A673 (cell line): ENCODE measurements around the gene LMTK2. TPM values are rescaled to one million over a fixed set of nuclear protein-coding genes. Genes with fewer than 3 reads are reported as not detected.

ENCODE experiments used
- BruUV-seq: library from RNA; stranded (reverse); fragments of 400-500 nt; replicated peaks from 2 replicates; lab custom pipeline; 2021; lab: Mats Ljungman, UMichigan
- CTCF ChIA-PET: fragments of 300-600 bp; sonication (Branson Sonifier 250); formaldehyde crosslinking; loops from one replicate; lab custom pipeline; 2022; ENCODE audit warnings: antibody characterized with exemption; lab: Charles Lee
- POLR2A ChIA-PET: fragments of 300-600 bp; sonication (Branson Sonifier 250); formaldehyde crosslinking; loops from one replicate; lab custom pipeline; 2022; ENCODE audit warnings: antibody characterized with exemption; ENCODE audit not compliant: low non-redundant PET; lab: Charles Lee
- DNase-seq: peaks from one replicate; pipeline ENCODE4 v3.0.0-alpha.2; 2015; ENCODE audit warnings: low spot score
- H3K27ac ChIP-seq: fragments of 200-600 bp; sonication (generic); 2 replicates; pipeline ENCODE4 v1.5.1; 2016; ENCODE audit warnings: mixed run types, low read depth, mild to moderate bottlenecking, mixed read lengths, antibody characterized with exemption, low read length; ENCODE audit not compliant: poor library complexity, severe bottlenecking
- H3K27me3 ChIP-seq: fragments of 200-600 bp; sonication (generic); replicated peaks from 2 replicates; pipeline ENCODE4 v1.6.1; 2017; ENCODE audit warnings: mixed run types, low read depth, mild to moderate bottlenecking, mixed read lengths, antibody characterized with exemption, low read length; ENCODE audit not compliant: insufficient read depth, poor library complexity
- H3K36me3 ChIP-seq: fragments of 200-600 bp; sonication (generic); 2 replicates; pipeline ENCODE4 v1.6.1; 2016; ENCODE audit warnings: mixed run types, mild to moderate bottlenecking, mixed read lengths, antibody characterized with exemption, low read length; ENCODE audit not compliant: insufficient read depth, poor library complexity, severe bottlenecking
- H3K4me1 ChIP-seq: fragments of 200-600 bp; sonication (generic); 2 replicates; pipeline ENCODE4 v1.6.1; 2017; ENCODE audit warnings: mixed run types, mild to moderate bottlenecking, mixed read lengths, antibody characterized with exemption, low read length; ENCODE audit not compliant: insufficient read depth, poor library complexity, severe bottlenecking
- H3K4me3 ChIP-seq: fragments of 200-600 bp; sonication (generic); 2 replicates; pipeline ENCODE4 v1.5.1; 2016; ENCODE audit warnings: low read depth, mixed run types, mild to moderate bottlenecking, mixed read lengths, low read length; ENCODE audit not compliant: poor library complexity, severe bottlenecking
- H3K9me3 ChIP-seq: fragments of 200-600 bp; sonication (generic); 2 replicates; pipeline ENCODE4 v1.6.1; 2016; ENCODE audit warnings: mixed run types, low read depth, mild to moderate bottlenecking, mixed read lengths, antibody characterized with exemption, low read length; ENCODE audit not compliant: poor library complexity, severe bottlenecking
- CTCF ChIP-seq: fragments of 300-800, 200-600 bp; sonication (generic); conservative IDR thresholded peaks from 2 replicates; pipeline ENCODE4 v1.5.1; 2017; ENCODE audit warnings: low read depth, mild to moderate bottlenecking, antibody characterized with exemption, low read length, moderate library complexity, mixed read lengths
- EZH2 ChIP-seq: fragments of 200-600 bp; sonication (generic); IDR thresholded peaks from 2 replicates; pipeline ENCODE4 v1.6.1; 2017; ENCODE audit warnings: borderline replicate concordance, low read depth, mild to moderate bottlenecking, mixed read lengths, antibody characterized with exemption, low read length; ENCODE audit not compliant: poor library complexity, severe bottlenecking
- intact Hi-C: fragments of 100-400 bp; cut with micrococcal nuclease; formaldehyde crosslinking; loops from one replicate; pipeline ENCODE4 v1.10.0; 2022; ENCODE audit not compliant: unreplicated experiment
- total RNA-seq: library from RNA; stranded (reverse); gene quantifications from 2 replicates; pipeline ENCODE4 v1.2.3, GENCODE V29; 2021

The LMTK2 gene
- total RNA-seq, 1 experiment from 2014 or later = 20.6 TPM

DNA sequence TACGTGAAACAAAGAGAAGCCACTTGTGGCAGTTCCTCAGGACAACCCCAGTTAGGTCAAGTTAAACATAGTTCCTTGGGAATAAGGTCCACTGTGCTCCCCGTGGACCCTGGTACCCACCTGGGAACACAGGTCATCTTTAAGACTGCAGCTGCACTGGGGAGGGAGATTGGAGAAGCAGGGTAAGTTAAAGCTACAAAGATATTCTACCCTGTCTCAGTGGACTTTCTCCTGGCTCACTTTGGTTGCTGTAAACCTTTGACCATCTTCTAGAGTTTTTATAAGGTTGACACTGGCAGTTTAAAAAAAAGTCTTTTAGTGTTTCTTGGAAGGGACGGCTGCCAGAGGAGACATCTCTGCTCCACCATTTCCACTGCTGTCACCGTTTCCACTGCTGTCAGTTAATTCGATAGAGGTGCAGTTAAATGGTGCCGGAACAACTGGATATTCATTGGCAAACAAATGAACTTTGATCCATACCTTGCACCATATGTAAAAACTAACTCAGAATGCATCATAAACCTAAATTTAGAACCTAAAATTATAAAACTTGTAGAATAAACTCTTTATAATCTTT is 42.5 kb downstream of the LMTK2 start:
- Histone ChIP-seq H3K27me3 (no peaks in the 10 kb centered on the region), H3K36me3 (peaks cover 3% of the 10 kb centered on the region), H3K9me3 (no peaks in the 10 kb centered on the region), H3K27ac (no peak overlapping the region), H3K4me1 (no peaks in the 10 kb centered on the region), H3K4me3 (no peak overlapping the region)
- intact Hi-C loops = no loop called here
- CTCF ChIA-PET = no interaction called here
- POLR2A ChIA-PET = no interaction called here
- TF ChIP-seq EZH2 (no peak), CTCF (no peak)
- no peak for DNase-seq
- no TSS peak for BruUV-seq

GRCh38 chr7:98151884-98152283 is 45.2 kb downstream of the LMTK2 start:
- POLR2A ChIA-PET = no interaction called here
- H3K27ac ChIP-seq = no peak overlapping the region

GRCh38 chr7:98156700-98157099 is 50.0 kb downstream of the LMTK2 start:
- no peak for DNase-seq
- H3K27me3 ChIP-seq = no peaks in the 10 kb centered on the region
- ChIA-PET POLR2A (interaction anchor here (0.8 kb wide), 1 partner anchor 1181 kb away, joined by 3 read pairs; no protein-coding TSS in a partner anchor), CTCF (no interaction called here)
- H3K27ac ChIP-seq = no peak overlapping the region
- H3K9me3 ChIP-seq = no peaks in the 10 kb centered on the region
- intact Hi-C loops = no loop called here
- TF ChIP-seq EZH2 (no peak), CTCF (no peak)
- H3K36me3 ChIP-seq = peaks cover 19% of the 10 kb centered on the region
- no TSS peak for BruUV-seq
- H3K4me1 ChIP-seq = no peaks in the 10 kb centered on the region
- no peak overlapping the region for H3K4me3 ChIP-seq

More at GRCh38 chr7:98151884-98152283, 45.2 kb downstream of the LMTK2 start:
- no peak for DNase-seq
- Histone ChIP-seq H3K27me3 (no peaks in the 10 kb centered on the region), H3K4me3 (no peak overlapping the region), H3K36me3 (peaks cover 19% of the 10 kb centered on the region), H3K4me1 (no peaks in the 10 kb centered on the region), H3K9me3 (no peaks in the 10 kb centered on the region)
- no TSS peak for BruUV-seq
- intact Hi-C loops = no loop called here
- TF ChIP-seq EZH2 (no peak), CTCF (no peak)
- CTCF ChIA-PET = no interaction called here
